AG04450 (cell line): ENCODE data around the gene TMEM91. TPM values are rescaled to one million over a fixed set of nuclear protein-coding genes. Genes with fewer than 3 reads are reported as not detected.

Experiments
- CTCF ChIA-PET: fragments of 300-600, 350-600 bp; formaldehyde crosslinking; extraction: SDS; loops from one replicate; lab custom pipeline; 2022; ENCODE audit warnings: antibody characterized with exemption, inconsistent platforms; lab: Charles Lee
- POLR2A ChIA-PET: fragments of 350-600 bp; formaldehyde crosslinking; extraction: SDS; loops from one replicate; lab custom pipeline; 2021; ENCODE audit warnings: antibody characterized with exemption, inconsistent platforms; lab: Yijun Ruan, JAX
- DNase-seq: peaks from one replicate; pipeline ENCODE4 v3.0.0-alpha.2; 2011; ENCODE audit warnings: low read depth, low spot score
- H3K27ac ChIP-seq: one replicate; pipeline ENCODE4 v1.5.1; 2012; ENCODE audit warnings: low read depth, low read length, control low read depth
- H3K27me3 ChIP-seq: one replicate; pipeline ENCODE4 v1.6.0; 2012; ENCODE audit warnings: low read length; ENCODE audit not compliant: control insufficient read depth, insufficient read depth
- H3K4me3 ChIP-seq: 2 replicates; pipeline ENCODE4 v1.5.1; 2011; ENCODE audit warnings: mild to moderate bottlenecking, low read depth, low read length, control low read depth
- H3K9me3 ChIP-seq: 2 replicates; pipeline ENCODE4 v1.5.1; 2012; ENCODE audit warnings: low read length; ENCODE audit not compliant: control insufficient read depth, insufficient read depth
- polyA plus RNA-seq: library from polyadenylated mRNA; depleted of rRNA; stranded (reverse); fragments of >200 nt; gene quantifications from 2 replicates; pipeline ENCODE4 v1.2.3, GENCODE V29; 2011; rRNA removed
- TF ChIP-seq, protein P1 (sequence below): IDR thresholded peaks from 2 replicates; pipeline ENCODE4 v1.5.1; 2011; ENCODE audit warnings: low read depth, low read length, control low read depth, inconsistent platforms

The TMEM91 gene
- polyA plus RNA-seq, 1 experiment = 5.2 TPM

GRCh38 chr19:41428481-41428859 lies 52.1 kb downstream of the TMEM91 start:
- TF ChIP-seq, protein P1, sequence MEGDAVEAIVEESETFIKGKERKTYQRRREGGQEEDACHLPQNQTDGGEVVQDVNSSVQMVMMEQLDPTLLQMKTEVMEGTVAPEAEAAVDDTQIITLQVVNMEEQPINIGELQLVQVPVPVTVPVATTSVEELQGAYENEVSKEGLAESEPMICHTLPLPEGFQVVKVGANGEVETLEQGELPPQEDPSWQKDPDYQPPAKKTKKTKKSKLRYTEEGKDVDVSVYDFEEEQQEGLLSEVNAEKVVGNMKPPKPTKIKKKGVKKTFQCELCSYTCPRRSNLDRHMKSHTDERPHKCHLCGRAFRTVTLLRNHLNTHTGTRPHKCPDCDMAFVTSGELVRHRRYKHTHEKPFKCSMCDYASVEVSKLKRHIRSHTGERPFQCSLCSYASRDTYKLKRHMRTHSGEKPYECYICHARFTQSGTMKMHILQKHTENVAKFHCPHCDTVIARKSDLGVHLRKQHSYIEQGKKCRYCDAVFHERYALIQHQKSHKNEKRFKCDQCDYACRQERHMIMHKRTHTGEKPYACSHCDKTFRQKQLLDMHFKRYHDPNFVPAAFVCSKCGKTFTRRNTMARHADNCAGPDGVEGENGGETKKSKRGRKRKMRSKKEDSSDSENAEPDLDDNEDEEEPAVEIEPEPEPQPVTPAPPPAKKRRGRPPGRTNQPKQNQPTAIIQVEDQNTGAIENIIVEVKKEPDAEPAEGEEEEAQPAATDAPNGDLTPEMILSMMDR = no peak
- POLR2A ChIA-PET = interaction anchor here (1.4 to 2.1 kb wide), 2 partner anchors 11 kb away, joined by 7 to 8 read pairs; partner anchors contain the start of gene DMAC2
- no peak overlapping the region for H3K4me3 ChIP-seq
- CTCF ChIA-PET = interaction anchor here (1.2 to 1.9 kb wide), 2 partner anchors 20 to 107 kb away, joined by 5 to 6 read pairs; no protein-coding TSS in a partner anchor
- H3K27ac ChIP-seq = no peak overlapping the region
- H3K9me3 ChIP-seq = no peaks in the 10 kb centered on the region; the same call in 1 of the 2 replicates
- no peak for DNase-seq
- H3K27me3 ChIP-seq = no peaks in the 10 kb centered on the region

GRCh38 chr19:41430922-41431321 lies 54.6 kb downstream of the TMEM91 start:
- Histone ChIP-seq H3K27me3 (no peaks in the 10 kb centered on the region), H3K9me3 (no peaks in the 10 kb centered on the region), H3K4me3 (no peak overlapping the region), H3K27ac (no peak overlapping the region)
- POLR2A ChIA-PET = interaction anchor here (1.8 kb wide), 1 partner anchor 103 kb away, joined by 4 read pairs; no protein-coding TSS in a partner anchor
- DNase-seq = no peak
- CTCF ChIA-PET = interaction anchor here (1.7 kb wide), 1 partner anchor 109 kb away, joined by 8 read pairs; no protein-coding TSS in a partner anchor
- TF ChIP-seq, protein P1 = no peak

GRCh38 chr19:41431426-41432386 lies 55.4 kb downstream of the TMEM91 start:
- CTCF ChIA-PET = interaction anchor here (0.6 to 1.7 kb wide), 2 partner anchors 24 to 110 kb away, joined by 4 to 8 read pairs; no protein-coding TSS in a partner anchor
- DNase-seq = no peak
- Histone ChIP-seq H3K9me3 (no peaks in the 10 kb centered on the region), H3K27ac (no peak overlapping the region), H3K27me3 (no peaks in the 10 kb centered on the region), H3K4me3 (no peak overlapping the region)
- POLR2A ChIA-PET = interaction anchor here (1.8 kb wide), 1 partner anchor 104 kb away, joined by 4 read pairs; no protein-coding TSS in a partner anchor
- TF ChIP-seq, protein P1 = peak; percentile 50

DNA sequence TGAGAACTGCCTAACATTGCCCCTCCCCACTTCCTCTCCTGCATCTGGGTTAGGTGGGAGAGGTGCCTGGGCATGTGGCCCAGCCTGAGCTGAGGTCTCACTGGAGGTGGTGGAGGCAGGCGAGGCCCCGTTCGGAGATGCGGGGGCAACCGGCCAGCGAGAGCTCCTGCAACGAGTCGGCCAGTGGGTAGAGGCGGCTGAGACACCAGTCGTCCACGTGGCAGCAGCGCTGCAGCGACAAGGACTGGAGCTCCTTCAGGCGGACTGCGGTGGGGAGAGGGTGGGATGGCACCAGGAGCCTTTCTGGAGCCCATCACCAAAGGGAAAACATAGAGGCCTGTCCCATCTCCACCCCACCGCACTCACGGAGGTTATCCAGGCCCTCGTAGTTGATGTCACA lies 56.8 kb downstream of the TMEM91 start:
- Histone ChIP-seq H3K27ac (no peak overlapping the region), H3K27me3 (no peaks in the 10 kb centered on the region), H3K9me3 (no peaks in the 10 kb centered on the region; the same call in 1 of the 2 replicates), H3K4me3 (no peak overlapping the region)
- POLR2A ChIA-PET = interaction anchor here (1.1 kb wide), 1 partner anchor 110 kb away, joined by 3 read pairs; no protein-coding TSS in a partner anchor
- TF ChIP-seq, protein P1 = no peak
- no peak for DNase-seq
- CTCF ChIA-PET = no interaction called here

Other genes starting within 250 kb of the TMEM91 start
- gene CYP2S1, start 183.3 kb upstream of the TMEM91 start, polyA plus RNA-seq = 0.73 and 2.5 TPM in 2 replicates
- gene AXL, start 157.3 kb upstream of the TMEM91 start, polyA plus RNA-seq = 210 and 212 TPM in 2 replicates
- gene HNRNPUL1, start 112.2 kb upstream of the TMEM91 start, polyA plus RNA-seq = 42.3 and 56.3 TPM in 2 replicates
- gene CCDC97, start 66.4 kb upstream of the TMEM91 start, polyA plus RNA-seq = 8.5 and 9.3 TPM in 2 replicates
- 4.9 and 11.2 TPM in 2 replicates for gene TGFB1, start 22.6 kb upstream of the TMEM91 start, polyA plus RNA-seq
- gene B9D2, start 12.4 kb upstream of the TMEM91 start, polyA plus RNA-seq = 3.9 and 5.1 TPM in 2 replicates
- 7.8 and 11.7 TPM in 2 replicates for gene EXOSC5, start 20.8 kb downstream of the TMEM91 start, polyA plus RNA-seq
- 10.8 and 15.3 TPM in 2 replicates for gene BCKDHA, start 21.3 kb downstream of the TMEM91 start, polyA plus RNA-seq
- 0.14 and 0.29 TPM in 2 replicates for gene B3GNT8, start 50.8 kb downstream of the TMEM91 start, polyA plus RNA-seq
- gene DMAC2, start 63.4 kb downstream of the TMEM91 start, polyA plus RNA-seq = 58.2 and 64.7 TPM in 2 replicates
- gene ERICH4, start 66.6 kb downstream of the TMEM91 start, polyA plus RNA-seq = not detected in 2 replicates
- not detected in 2 replicates for gene CEACAM21, start 199.6 kb downstream of the TMEM91 start, polyA plus RNA-seq